ENCODE results near the gene ALG9. TPM values are rescaled to one million over a fixed set of nuclear protein-coding genes. Genes with fewer than 3 reads are reported as not detected.

The ALG9 gene
- total and polyA plus RNA-seq, 10 of the 15 experiments (the other 5 are each of a cell fraction or from before 2014, with no cell fraction given) = 10.8 to 41.6 (median 25.5) TPM

- in situ Hi-C loops (cut with MboI) (no loop called here), intact Hi-C loops (cut with micrococcal nuclease; ENCODE audit: unreplicated experiment) (no loop called here)
- H3K36me3 ChIP-seq (ENCODE audit: control insufficient read depth in 2 of 2, insufficient read depth in 2 of 2, low read length in 1 of 2) = peaks cover 0 to 24% of the 10 kb centered on the region in 2 experiments; a peak in 3 of 4 replicates
- H4K20me1 ChIP-seq (ENCODE audit: control insufficient read depth, insufficient read depth) = no peaks in the 10 kb centered on the region
- ATAC-seq = peak; percentile 90
- H3K4me1 ChIP-seq (ENCODE audit: control insufficient read depth, insufficient read depth, low read length) = peaks cover 6% of the 10 kb centered on the region; the same call in 1 of the 2 replicates
- ChIA-PET POLR2A (interaction anchor here (0.5 kb wide), 1 partner anchor 109 kb away, joined by 3 read pairs; no protein-coding TSS in a partner anchor), SMC1A (ENCODE audit: uncharacterized antibody, unreplicated experiment) (interaction anchor here (0.5 to 1.9 kb wide), 4 partner anchors 9 to 254 kb away, joined by 3 to 5 read pairs (median 4); no protein-coding TSS in a partner anchor), CTCF (interaction anchor here (0.8 to 5.2 kb wide), 7 partner anchors 40 to 250 kb away, joined by 3 to 32 read pairs (median 4); no protein-coding TSS in a partner anchor), RAD21 (ENCODE audit: unreplicated experiment) (interaction anchor here (0.5 to 5.0 kb wide), 4 partner anchors 8 to 1509 kb away, joined by 3 to 38 read pairs (median 4); partner anchors contain the start of gene ALG9)
- no TSS peak for BruUV-seq (replicated peaks)
- no peak overlapping the region for H3K9ac ChIP-seq (ENCODE audit: control insufficient read depth, insufficient read depth, low read length)
- H2AFZ ChIP-seq (ENCODE audit: control insufficient read depth, low read depth, low read length) = no peak overlapping the region
- 83% methylated on average over 1 of the region's 1 CpG for WGBS (ENCODE audit: insufficient coverage, insufficient replicate concordance, low lambda C conversion rate, missing lambda C conversion rate)
- no peaks in the 10 kb centered on the region for H3K9me3 ChIP-seq (replicated peaks; ENCODE audit: control insufficient read depth, insufficient read depth, low read length)
- peak; percentile 46 for DNase-seq (ENCODE audit: low read depth, low spot score)
- H3K79me2 ChIP-seq (ENCODE audit: control insufficient read depth, insufficient read depth, low read length) = no peaks in the 10 kb centered on the region
- H3K27me3 ChIP-seq (replicated peaks in 1 of 2; ENCODE audit: control insufficient read depth in 2 of 2, insufficient read depth in 2 of 2, low read length in 1 of 2) = no peaks in the 10 kb centered on the region
- no peak overlapping the region for H3K4me3 ChIP-seq
- peak; percentile 35 for FAIRE-seq
- no peak overlapping the region for H3K27ac ChIP-seq (ENCODE audit: control insufficient read depth, insufficient read depth)
- H3K4me2 ChIP-seq (ENCODE audit: control insufficient read depth, insufficient read depth) = no peak overlapping the region
- TF ChIP-seq MEF2B (IDR thresholded peaks at IDR 0.05; ENCODE audit: partially characterized antibody, poor library complexity, severe bottlenecking) (no peak), GABPA (IDR thresholded peaks at IDR 0.05; ENCODE audit: low read depth) (no peak), ZNF24 (IDR thresholded peaks at IDR 0.05) (no peak; the same call in 1 of the 2 replicates), CUX1 (IDR thresholded peaks at IDR 0.05; ENCODE audit: insufficient replicate concordance, low read depth, low read length) (no peak), ASH2L (IDR thresholded peaks at IDR 0.05; ENCODE audit: borderline replicate concordance, low read depth) (no peak), JUNB (IDR thresholded peaks at IDR 0.05) (no peak), POLR2AphosphoS2 (IDR thresholded peaks at IDR 0.05; ENCODE audit: low read depth, low read length) (no peak), TARDBP (IDR thresholded peaks at IDR 0.05; ENCODE audit: borderline replicate concordance) (no peak), NR2C2 (IDR thresholded peaks at IDR 0.05; ENCODE audit: borderline replicate concordance, control insufficient read depth, insufficient read length, low read depth) (no peak), ZBED1 (IDR thresholded peaks at IDR 0.05; ENCODE audit: borderline replicate concordance) (no peak), PAX8 (IDR thresholded peaks at IDR 0.05) (no peak), CHD4 (IDR thresholded peaks at IDR 0.05) (no peak), CBX3 (IDR thresholded peaks at IDR 0.05; ENCODE audit: borderline replicate concordance, low read depth) (no peak), BHLHE40 (IDR thresholded peaks at IDR 0.05; ENCODE audit: borderline replicate concordance in 1 of 2, low read depth in 2 of 2, low read length in 1 of 2) (0 out of 4 replicates have a peak, but pooled peaks of 1 of the 2 experiments have one; percentile 22), HDAC6 (IDR thresholded peaks at IDR 0.05; ENCODE audit: unreplicated experiment) (no peak), FOXM1 (IDR thresholded peaks at IDR 0.05; ENCODE audit: low read depth, low read length) (no peak), E2F8 (IDR thresholded peaks at IDR 0.05; ENCODE audit: low read depth, partially characterized antibody) (no peak)
Observed at GRCh38 chr11:111836721-111837120, 34.7 kb downstream of the ALG9 start.

All from GM12878 (cell line).